CD4-positive, alpha-beta T cell (primary cell): ENCODE data around the gene TRAF3. TPM values are rescaled to one million over a fixed set of nuclear protein-coding genes. Genes with fewer than 3 reads are reported as not detected.

Experiments
- ATAC-seq: fragments of 200-7000 bp; cut with Tn5 transposase; one replicate; pipeline ENCODE4 v1.10.0; 2022; ENCODE audit warnings: mild to moderate bottlenecking; ENCODE audit not compliant: poor library complexity
- CTCF ChIA-PET: fragments of 350-600 bp; sonication (Branson Sonifier 250); formaldehyde crosslinking; loops from one replicate; lab custom pipeline; 2021; ENCODE audit warnings: antibody characterized with exemption, inconsistent platforms; lab: Charles Lee
- POLR2A ChIA-PET: fragments of 350-600 bp; sonication (Branson Sonifier 250); formaldehyde crosslinking; loops from one replicate; lab custom pipeline; 2021; ENCODE audit warnings: antibody characterized with exemption, inconsistent platforms; lab: Charles Lee
- DNase-seq, 14 experiments: peaks; one replicate each; pipeline ENCODE4 v3.0.0-alpha.2; 2013 to 2020; ENCODE audit warnings: mixed read lengths in 2 of 14
- H3K27ac ChIP-seq, 2 donors: one replicate each; pipeline versions ENCODE4 v1.5.1 to v1.7.0; 2013; ENCODE audit warnings: low read length in 2 of 2, low read depth in 1 of 2, mild to moderate bottlenecking in 1 of 2
- H3K27me3 ChIP-seq, 2 experiments: 1 replicate in 1 of 2; 2 replicates in 1 of 2; pipeline versions ENCODE4 v1.6.1 to v1.7.0; 2013; ENCODE audit warnings: low read length in 2 of 2, control low read depth in 1 of 2, mild to moderate bottlenecking in 1 of 2, moderate library complexity in 1 of 2; ENCODE audit not compliant: insufficient read depth in 2 of 2, control insufficient read depth in 1 of 2
- H3K36me3 ChIP-seq: one replicate; pipeline ENCODE4 v1.6.1; 2013; ENCODE audit warnings: low read length, control low read depth; ENCODE audit not compliant: insufficient read depth
- H3K4me1 ChIP-seq: one replicate; pipeline ENCODE4 v1.6.1; 2013; ENCODE audit warnings: low read length, control low read depth; ENCODE audit not compliant: insufficient read depth
- H3K4me3 ChIP-seq: one replicate; pipeline ENCODE4 v1.5.1; 2013; ENCODE audit warnings: mild to moderate bottlenecking, low read length, moderate library complexity
- H3K9me3 ChIP-seq, 2 experiments: 1 replicate in 1 of 2; 2 replicates in 1 of 2; pipeline versions ENCODE4 v1.6.1 to v1.7.0; 2013; ENCODE audit warnings: low read length in 2 of 2, mild to moderate bottlenecking in 2 of 2, control low read depth in 1 of 2, moderate library complexity in 1 of 2; ENCODE audit not compliant: control insufficient read depth in 1 of 2, insufficient read depth in 1 of 2
- H3K27ac Mint-ChIP-seq: one replicate; pipeline ENCODE4 v1.8.0; 2020; ENCODE audit warnings: mixed read lengths
- H3K27me3 Mint-ChIP-seq: one replicate; pipeline ENCODE4 v1.8.0; 2021; ENCODE audit warnings: mixed read lengths
- H3K36me3 Mint-ChIP-seq: one replicate; pipeline ENCODE4 v1.8.0; 2021; ENCODE audit warnings: low read depth, mixed read lengths
- H3K4me1 Mint-ChIP-seq: one replicate; pipeline ENCODE4 v1.8.0; 2021; ENCODE audit warnings: low read depth, mixed read lengths
- H3K4me3 Mint-ChIP-seq: one replicate; pipeline ENCODE4 v1.8.0; 2020; ENCODE audit warnings: mild to moderate bottlenecking, mixed read lengths
- H3K9me3 Mint-ChIP-seq: one replicate; pipeline ENCODE4 v1.8.0; 2020; ENCODE audit warnings: mixed read lengths
- intact Hi-C, 2 experiments: fragments of 100-400 bp; cut with DNase I in 1 of 2; cut with micrococcal nuclease in 1 of 2; formaldehyde crosslinking; loops; one replicate each; pipeline versions ENCODE4 v1.15.1 to v1.9.0; 2023 to 2025; cut with DNase I, micrococcal nuclease
- total RNA-seq, 174 experiments: library from RNA in 2 of 174; stranded (reverse) in 2 of 174; gene quantifications; one replicate each; pipeline ENCODE4 v1.2.3 and lab custom pipeline; 2021 to 2026
- TF ChIP-seq, protein P1 (sequence below): fragments of 200-600 bp; IDR thresholded peaks from one replicate; pipeline ENCODE4 v1.8.0; 2022; ENCODE audit warnings: antibody characterized with exemption, mild to moderate bottlenecking

Gene TRAF3
- total RNA-seq, 2 experiments from 2014 or later = 27.1 to 32.4 TPM

DNA sequence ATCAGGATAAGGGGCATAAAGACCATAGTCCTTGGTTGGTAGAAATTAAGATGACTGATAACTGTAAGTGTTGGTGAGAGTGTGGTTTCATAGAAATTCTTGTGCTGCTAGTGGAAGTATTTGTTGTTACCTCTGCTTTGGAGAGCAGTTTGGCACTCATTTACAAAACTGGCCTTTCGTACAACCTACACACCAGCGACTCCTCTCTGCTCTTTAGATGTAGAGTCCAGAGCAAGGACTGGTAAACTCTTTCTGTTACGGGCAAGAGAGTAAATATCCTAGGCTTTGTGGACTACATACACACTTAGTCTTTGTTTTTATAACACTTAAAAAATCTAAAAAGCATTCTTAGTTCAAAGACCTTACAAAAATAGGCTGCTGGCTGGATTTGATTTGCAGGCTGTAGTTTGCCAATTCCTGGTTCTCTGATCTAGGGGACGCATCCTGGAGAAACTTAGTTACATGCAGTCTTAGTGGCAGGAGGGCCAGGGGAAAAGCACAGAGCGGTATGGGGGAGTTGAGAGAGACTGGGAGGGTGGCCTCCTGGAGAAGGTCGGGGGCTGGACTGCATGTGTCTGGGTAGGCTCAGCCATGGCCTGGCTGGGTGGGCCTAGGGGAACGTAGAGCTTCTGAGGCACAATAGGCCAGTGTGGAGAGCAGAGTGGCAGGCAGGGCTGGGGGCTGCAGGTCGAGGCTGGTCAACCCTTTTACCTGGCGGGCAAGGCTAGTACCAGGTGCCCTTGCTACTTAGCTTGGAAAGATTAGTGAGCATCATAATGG is 89.9 kb downstream of the TRAF3 start:
- Histone ChIP-seq H3K27me3 (no peaks in the 10 kb centered on the region), H3K9me3 (peaks cover 10 to 11% of the 10 kb centered on the region in 2 experiments), H3K36me3 (peaks cover 46% of the 10 kb centered on the region), H3K27ac (no peak overlapping the region), H3K4me1 (peaks cover 8% of the 10 kb centered on the region), H3K4me3 (no peak overlapping the region)
- intact Hi-C loops = no loop called here
- H3K36me3 Mint-ChIP-seq = peaks cover 78% of the 10 kb centered on the region
- no peaks in the 10 kb centered on the region for H3K9me3 Mint-ChIP-seq
- ChIA-PET POLR2A (no interaction called here), CTCF (no interaction called here)
- ATAC-seq (no peak), DNase-seq (no peak)
- TF ChIP-seq, protein P1, sequence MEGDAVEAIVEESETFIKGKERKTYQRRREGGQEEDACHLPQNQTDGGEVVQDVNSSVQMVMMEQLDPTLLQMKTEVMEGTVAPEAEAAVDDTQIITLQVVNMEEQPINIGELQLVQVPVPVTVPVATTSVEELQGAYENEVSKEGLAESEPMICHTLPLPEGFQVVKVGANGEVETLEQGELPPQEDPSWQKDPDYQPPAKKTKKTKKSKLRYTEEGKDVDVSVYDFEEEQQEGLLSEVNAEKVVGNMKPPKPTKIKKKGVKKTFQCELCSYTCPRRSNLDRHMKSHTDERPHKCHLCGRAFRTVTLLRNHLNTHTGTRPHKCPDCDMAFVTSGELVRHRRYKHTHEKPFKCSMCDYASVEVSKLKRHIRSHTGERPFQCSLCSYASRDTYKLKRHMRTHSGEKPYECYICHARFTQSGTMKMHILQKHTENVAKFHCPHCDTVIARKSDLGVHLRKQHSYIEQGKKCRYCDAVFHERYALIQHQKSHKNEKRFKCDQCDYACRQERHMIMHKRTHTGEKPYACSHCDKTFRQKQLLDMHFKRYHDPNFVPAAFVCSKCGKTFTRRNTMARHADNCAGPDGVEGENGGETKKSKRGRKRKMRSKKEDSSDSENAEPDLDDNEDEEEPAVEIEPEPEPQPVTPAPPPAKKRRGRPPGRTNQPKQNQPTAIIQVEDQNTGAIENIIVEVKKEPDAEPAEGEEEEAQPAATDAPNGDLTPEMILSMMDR = no peak
- no peaks in the 10 kb centered on the region for H3K27me3 Mint-ChIP-seq
- H3K4me3 Mint-ChIP-seq = peak overlapping the region; percentile 20
- no peak overlapping the region for H3K27ac Mint-ChIP-seq
- peaks cover 5% of the 10 kb centered on the region for H3K4me1 Mint-ChIP-seq

DNA sequence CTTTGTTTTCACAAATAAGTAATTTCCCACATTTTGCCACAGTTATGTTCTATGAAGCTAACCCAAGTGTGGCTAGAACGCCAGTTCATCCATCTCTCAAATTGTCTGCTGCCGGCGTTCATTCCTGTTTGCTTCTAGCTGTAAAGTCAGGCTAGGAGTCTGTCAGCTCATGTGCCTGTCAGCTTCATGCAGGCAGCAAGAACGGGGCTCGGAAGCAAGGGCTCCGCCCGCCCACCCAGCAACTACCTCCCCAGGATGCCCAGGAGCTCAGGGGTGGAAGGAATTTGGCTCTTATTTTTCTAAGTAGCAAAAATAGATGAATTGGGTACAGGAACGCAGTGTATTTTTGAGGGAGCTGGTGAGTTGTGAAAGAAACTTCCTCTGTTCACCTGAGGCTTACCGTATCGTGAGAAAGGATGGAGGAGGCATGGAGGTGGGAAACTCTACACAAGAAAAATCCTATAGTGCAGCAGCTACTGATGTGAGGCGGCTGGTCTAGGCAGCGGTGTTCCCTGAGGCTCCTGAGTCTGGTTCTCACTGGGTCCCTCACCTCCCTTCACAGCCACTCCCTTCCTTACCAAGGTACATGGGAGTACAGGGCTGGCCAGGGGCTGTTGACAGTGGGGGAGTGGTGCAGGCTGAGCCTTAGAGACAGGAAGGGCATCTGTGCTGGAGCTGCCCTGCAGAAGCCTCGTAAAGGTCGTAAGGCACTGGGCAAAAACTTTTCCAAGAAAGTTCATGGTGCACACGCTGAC is 90.8 kb downstream of the TRAF3 start:
- no peaks in the 10 kb centered on the region for H3K27me3 Mint-ChIP-seq
- POLR2A ChIA-PET = no interaction called here
- peaks cover 52% of the 10 kb centered on the region for H3K36me3 ChIP-seq

DNA sequence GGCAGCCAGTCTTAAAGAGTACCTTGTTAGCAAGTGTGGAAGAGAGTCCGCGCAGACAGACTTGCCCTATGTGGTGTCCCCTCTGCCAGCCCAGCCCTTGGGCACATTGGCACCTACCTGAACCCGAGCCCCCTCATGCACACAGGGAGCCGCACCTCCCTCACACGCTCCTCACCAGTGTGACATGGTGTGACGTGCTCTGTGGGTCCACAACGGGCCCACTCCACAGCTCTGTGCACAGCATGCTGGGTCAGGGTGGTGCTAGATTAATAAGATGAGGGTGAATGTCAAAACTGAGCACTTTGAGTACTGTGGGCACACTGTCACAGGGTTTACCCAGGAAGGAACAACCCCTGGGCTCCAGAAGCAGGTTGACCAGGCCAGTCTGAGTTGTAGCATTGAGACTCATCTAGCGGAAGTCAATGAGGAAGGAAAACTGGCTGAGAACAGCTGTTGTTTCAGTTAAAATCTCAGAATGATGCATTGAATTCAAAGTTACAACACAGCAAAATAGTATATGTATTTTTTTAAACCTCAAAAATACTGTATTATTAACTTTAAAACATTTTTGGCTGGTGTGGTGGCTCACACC is 91.8 kb downstream of the TRAF3 start:
- TF ChIP-seq, protein P1 = no peak
- Mint-ChIP-seq H3K4me1 (peaks cover 5% of the 10 kb centered on the region), H3K9me3 (no peaks in the 10 kb centered on the region), H3K27ac (no peak overlapping the region), H3K4me3 (no peak overlapping the region), H3K36me3 (peaks cover 79% of the 10 kb centered on the region), H3K27me3 (no peaks in the 10 kb centered on the region)
- H3K27ac ChIP-seq = no peak overlapping the region
- DNase-seq (no peak), ATAC-seq (no peak)
- peaks cover 0 to 2% of the 10 kb centered on the region in 2 experiments for H3K9me3 ChIP-seq
- no peaks in the 10 kb centered on the region for H3K27me3 ChIP-seq
- ChIA-PET POLR2A (no interaction called here), CTCF (no interaction called here)
- intact Hi-C loops = no loop called here
- peaks cover 55% of the 10 kb centered on the region for H3K36me3 ChIP-seq
- H3K4me3 ChIP-seq = no peak overlapping the region
- H3K4me1 ChIP-seq = peaks cover 10% of the 10 kb centered on the region

More for the DNA sequence above, 90.8 kb downstream of the TRAF3 start:
- TF ChIP-seq, protein P1 = no peak
- H3K27ac Mint-ChIP-seq = no peak overlapping the region
- CTCF ChIA-PET = no interaction called here
- no peak overlapping the region for H3K4me3 Mint-ChIP-seq
- H3K4me1 ChIP-seq = peaks cover 10% of the 10 kb centered on the region
- DNase-seq (no peak), ATAC-seq (no peak)
- no peaks in the 10 kb centered on the region for H3K27me3 ChIP-seq
- peaks cover 5% of the 10 kb centered on the region for H3K4me1 Mint-ChIP-seq
- no peak overlapping the region for H3K4me3 ChIP-seq
- H3K36me3 Mint-ChIP-seq = peaks cover 78% of the 10 kb centered on the region
- intact Hi-C loops = no loop called here
- no peaks in the 10 kb centered on the region for H3K9me3 Mint-ChIP-seq
- peaks cover 3 to 7% of the 10 kb centered on the region in 2 experiments for H3K9me3 ChIP-seq
- no peak overlapping the region for H3K27ac ChIP-seq
